Kidney capillary endothelial cell (primary cell): Measurements from ENCODE around the gene ORC2.
"Not testable (repeated sequence)": the region's sequence is repeated elsewhere in the genome, so short reads cannot be mapped to it uniquely, and the experiment has no call there.

Experiments
- DNase-seq: peaks from one replicate; pipeline ENCODE4 v3.0.0-alpha.2; 2018; ENCODE audit warnings: low spot score

The ORC2 gene

GRCh38 chr2:200963124-200963917 is at the start of gene ORC2:
TSS of gene ORC2 (minus strand) at chr2:200963660. CDS start at chr2:200958123, 5,537 bp downstream.
- DNase-seq = peak; percentile 91

GRCh38 chr2:201008296-201008829 is 44.9 kb upstream of the ORC2 start:
- no peak for DNase-seq

GRCh38 chr2:201007584-201007998 is 44.1 kb upstream of the ORC2 start:
- DNase-seq = no peak

- DNase-seq = no peak
These were observed 43.2 kb upstream of the ORC2 start for GRCh38 chr2:201006704-201007103.

- DNase-seq = no peak
These were observed 40.9 kb upstream of the ORC2 start for GRCh38 chr2:201004370-201004769.

- no peak for DNase-seq
These were observed 29.6 kb upstream of the ORC2 start for GRCh38 chr2:200993097-200993496.

GRCh38 chr2:200987137-200987536 is 23.7 kb upstream of the ORC2 start:
- no peak for DNase-seq

- DNase-seq = no peak
These were observed 22.3 kb upstream of the ORC2 start for GRCh38 chr2:200985799-200986198.

GRCh38 chr2:200976710-200977109 is 13.2 kb upstream of the ORC2 start:
- DNase-seq = no peak

GRCh38 chr2:200975672-200976071 is 12.2 kb upstream of the ORC2 start:
- no peak for DNase-seq

GRCh38 chr2:200970057-200970456 is 6.6 kb upstream of the ORC2 start:
- DNase-seq = not testable (repeated sequence)

GRCh38 chr2:200968735-200969134 is 5.3 kb upstream of the ORC2 start:
- DNase-seq = no peak

- DNase-seq = no peak
These were observed 4.7 kb upstream of the ORC2 start for GRCh38 chr2:200968162-200968561.

- DNase-seq = peak; percentile 59
These were observed 3.3 kb upstream of the ORC2 start for GRCh38 chr2:200966770-200967169.

GRCh38 chr2:200964498-200964897 is 1.0 kb upstream of the ORC2 start:
- DNase-seq = no peak

GRCh38 chr2:200963918-200964252 is 425 bp upstream of the ORC2 start:
- not testable (repeated sequence) for DNase-seq

GRCh38 chr2:200962811-200963123 is 693 bp downstream of the ORC2 start:
- no peak for DNase-seq

GRCh38 chr2:200961674-200962073 is 1.8 kb downstream of the ORC2 start:
- no peak for DNase-seq

- DNase-seq = no peak
These were observed 13.1 kb downstream of the ORC2 start for GRCh38 chr2:200950378-200950777.

- no peak for DNase-seq
These were observed 18.1 kb downstream of the ORC2 start for GRCh38 chr2:200945395-200945729.

GRCh38 chr2:200944467-200945394 is 18.7 kb downstream of the ORC2 start:
- peak; percentile 66 for DNase-seq

- DNase-seq = no peak
These were observed 19.8 kb downstream of the ORC2 start for GRCh38 chr2:200943527-200944105.

- DNase-seq = no peak
These were observed 23.6 kb downstream of the ORC2 start for GRCh38 chr2:200939832-200940231.
